OCI-LY3 (cell line): Measurements from ENCODE around the gene CAST.

Source experiments
- H2AFZ ChIP-seq: fragments of 200-600, 300-600 bp; shearing (Covaris generic); 2 replicates; pipeline ENCODE4 v1.6.0; 2014; ENCODE audit warnings: antibody characterized with exemption, low read depth, low read length
- H3K27ac ChIP-seq: fragments of 200-600, 300-600 bp; sonication (generic); 2 replicates; pipeline ENCODE4 v1.5.1; 2014; ENCODE audit warnings: mild to moderate bottlenecking, low read length, moderate library complexity, mixed read lengths
- H3K27me3 ChIP-seq: fragments of 200-600, 300-600 bp; sonication (generic); 2 replicates; pipeline ENCODE4 v1.6.1; 2014; ENCODE audit warnings: low read depth, low read length, mixed read lengths
- H3K36me3 ChIP-seq: fragments of 200-600, 300-600 bp; sonication (generic); replicated peaks from 2 replicates; pipeline ENCODE3; 2014; ENCODE audit warnings: low read depth, low read length, mixed read lengths
- H3K4me1 ChIP-seq: fragments of 300-600, 200-600 bp; sonication (generic); 2 replicates; pipeline ENCODE4 v1.6.1; 2014; ENCODE audit warnings: low read length, mixed read lengths
- H3K4me2 ChIP-seq: fragments of 200-600, 300-600 bp; sonication (generic); 2 replicates; pipeline ENCODE4 v1.6.1; 2014; ENCODE audit warnings: low read length, mixed read lengths
- H3K4me3 ChIP-seq: fragments of 300-600, 200-600 bp; sonication (generic); 2 replicates; pipeline ENCODE4 v1.5.1; 2014; ENCODE audit warnings: antibody characterized with exemption, mild to moderate bottlenecking, low read length, moderate library complexity
- H3K79me2 ChIP-seq: fragments of 300-600, 200-600 bp; shearing (Covaris generic); 2 replicates; pipeline ENCODE4 v1.6.1; 2014; ENCODE audit warnings: mild to moderate bottlenecking, low read length, mixed read lengths
- H3K9ac ChIP-seq: fragments of 300-600, 200-600 bp; shearing (Covaris generic); 2 replicates; pipeline ENCODE4 v1.6.0; 2014; ENCODE audit warnings: mild to moderate bottlenecking, low read length, moderate library complexity
- H3K9me3 ChIP-seq: fragments of 200-600, 300-600 bp; shearing (Covaris generic); 2 replicates; pipeline ENCODE4 v1.6.1; 2014; ENCODE audit warnings: low read length, mixed read lengths; ENCODE audit not compliant: insufficient read depth
- H4K20me1 ChIP-seq: fragments of 200-600, 300-600 bp; sonication (generic); 2 replicates; pipeline ENCODE4 v1.6.1; 2016; ENCODE audit warnings: low read length, mixed read lengths; ENCODE audit not compliant: insufficient read depth
- CTCF ChIP-seq: fragments of 200-600, 300-600 bp; sonication (generic); IDR thresholded peaks from 2 replicates; pipeline ENCODE4 v1.5.1; 2014; ENCODE audit warnings: antibody characterized with exemption, low read length, low read depth
- EZH2phosphoT487 ChIP-seq: fragments of 200-600 bp; shearing (Covaris generic); IDR thresholded peaks from 2 replicates; pipeline ENCODE4 v1.6.1; 2018; ENCODE audit warnings: antibody characterized with exemption, mixed run types, low read depth

Gene CAST

GRCh38 chr5:96660971-96661854 is 963 bp upstream of the CAST start:
- H3K9me3 ChIP-seq = no peaks in the 10 kb centered on the region
- H4K20me1 ChIP-seq = peaks cover 16% of the 10 kb centered on the region
- peak overlapping the region; percentile 94 for H3K27ac ChIP-seq
- peaks cover 26% of the 10 kb centered on the region for H3K79me2 ChIP-seq
- no peaks in the 10 kb centered on the region for H3K27me3 ChIP-seq
- peak overlapping the region; percentile 85 for H2AFZ ChIP-seq
- peak overlapping the region; percentile 75 for H3K4me2 ChIP-seq
- no peak for TF ChIP-seq CTCF
- no peak for TF ChIP-seq EZH2phosphoT487
- H3K4me1 ChIP-seq = peaks cover 16% of the 10 kb centered on the region
- no peaks in the 10 kb centered on the region for H3K36me3 ChIP-seq
- H3K4me3 ChIP-seq = peak overlapping the region; percentile 89
- H3K9ac ChIP-seq = peak overlapping the region; percentile 86

GRCh38 chr5:96662725-96663518 is 746 bp downstream of the CAST start:
- H2AFZ ChIP-seq = peak overlapping the region; percentile 75
- peaks cover 16% of the 10 kb centered on the region for H3K4me1 ChIP-seq
- TF ChIP-seq EZH2phosphoT487 (no peak), CTCF (no peak)
- H3K27me3 ChIP-seq = no peaks in the 10 kb centered on the region
- peak overlapping the region; percentile 86 for H3K4me2 ChIP-seq
- H3K9ac ChIP-seq = peak overlapping the region; percentile 86
- H3K79me2 ChIP-seq = peaks cover 35% of the 10 kb centered on the region
- peak overlapping the region; percentile 94 for H3K27ac ChIP-seq
- H4K20me1 ChIP-seq = peaks cover 29% of the 10 kb centered on the region
- H3K9me3 ChIP-seq = no peaks in the 10 kb centered on the region
- H3K36me3 ChIP-seq = no peaks in the 10 kb centered on the region
- H3K4me3 ChIP-seq = peak overlapping the region; percentile 89

GRCh38 chr5:96663608-96664007 is 1.4 kb downstream of the CAST start:
- Histone ChIP-seq H3K4me1 (peaks cover 16% of the 10 kb centered on the region), H3K79me2 (peaks cover 36% of the 10 kb centered on the region), H3K4me3 (peak overlapping the region; percentile 89), H3K27ac (no peak overlapping the region), H2AFZ (no peak overlapping the region), H3K9me3 (no peaks in the 10 kb centered on the region), H3K27me3 (no peaks in the 10 kb centered on the region), H3K36me3 (no peaks in the 10 kb centered on the region), H3K9ac (peak overlapping the region; percentile 86; the same call in 1 of the 2 replicates), H3K4me2 (peak overlapping the region; percentile 86), H4K20me1 (peaks cover 30% of the 10 kb centered on the region)
- TF ChIP-seq EZH2phosphoT487 (no peak), CTCF (no peak)

GRCh38 chr5:96664669-96665068 is 2.5 kb downstream of the CAST start:
- TF ChIP-seq EZH2phosphoT487 = no peak
- TF ChIP-seq CTCF = no peak
- peaks cover 41% of the 10 kb centered on the region for H3K79me2 ChIP-seq

More at GRCh38 chr5:96664669-96665068, 2.5 kb downstream of the CAST start:
- Histone ChIP-seq H3K4me1 (peaks cover 16% of the 10 kb centered on the region), H2AFZ (no peak overlapping the region), H3K9ac (no peak overlapping the region), H4K20me1 (peaks cover 39% of the 10 kb centered on the region), H3K4me3 (no peak overlapping the region), H3K27ac (no peak overlapping the region), H3K9me3 (no peaks in the 10 kb centered on the region), H3K4me2 (no peak overlapping the region), H3K27me3 (no peaks in the 10 kb centered on the region), H3K36me3 (no peaks in the 10 kb centered on the region)
